ENCODE data around the gene MAZ.

MAZ gene

DNA sequence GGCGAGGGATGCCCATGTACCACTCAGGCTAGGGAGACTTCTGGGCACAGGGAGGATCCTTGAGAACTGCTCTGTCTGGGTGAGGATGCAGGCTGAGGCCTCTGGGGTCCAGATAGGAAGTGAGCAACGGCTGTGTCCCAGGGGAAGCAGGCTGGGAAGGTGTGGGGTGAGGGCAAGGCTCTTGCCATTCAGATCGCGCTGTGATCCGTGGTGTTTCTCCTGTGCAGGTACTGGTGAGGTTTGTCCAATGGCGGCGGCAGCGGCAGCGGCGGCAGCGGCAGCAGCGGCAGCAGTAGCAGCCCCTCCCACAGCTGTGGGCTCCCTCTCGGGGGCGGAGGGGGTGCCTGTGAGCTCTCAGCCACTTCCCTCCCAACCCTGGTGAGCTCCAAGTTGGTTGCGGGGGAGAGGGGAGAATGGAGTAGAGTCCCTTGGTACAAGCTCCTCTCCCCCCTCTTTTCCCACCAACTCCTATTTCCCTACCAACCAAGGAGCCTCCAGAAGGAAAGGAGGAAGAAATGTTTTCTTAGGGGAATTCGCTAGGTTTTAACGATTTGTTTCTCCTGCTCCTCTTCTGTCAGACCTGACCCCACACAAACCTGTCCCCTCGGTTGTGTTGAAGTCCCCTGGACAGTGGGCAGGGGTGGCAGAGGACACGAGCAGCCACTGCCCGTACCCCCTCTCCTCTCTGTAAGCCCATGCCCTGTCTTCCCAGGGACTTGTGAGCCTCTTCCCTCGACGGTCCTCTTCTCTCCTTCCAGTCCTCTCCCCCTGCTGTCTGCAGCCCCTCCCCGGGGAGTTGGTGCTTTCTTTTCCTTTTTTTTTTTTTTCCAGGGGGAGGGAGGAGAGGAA is 3.7 kb downstream of the MAZ start:
- peak; percentile 57 for DNase-seq

DNA sequence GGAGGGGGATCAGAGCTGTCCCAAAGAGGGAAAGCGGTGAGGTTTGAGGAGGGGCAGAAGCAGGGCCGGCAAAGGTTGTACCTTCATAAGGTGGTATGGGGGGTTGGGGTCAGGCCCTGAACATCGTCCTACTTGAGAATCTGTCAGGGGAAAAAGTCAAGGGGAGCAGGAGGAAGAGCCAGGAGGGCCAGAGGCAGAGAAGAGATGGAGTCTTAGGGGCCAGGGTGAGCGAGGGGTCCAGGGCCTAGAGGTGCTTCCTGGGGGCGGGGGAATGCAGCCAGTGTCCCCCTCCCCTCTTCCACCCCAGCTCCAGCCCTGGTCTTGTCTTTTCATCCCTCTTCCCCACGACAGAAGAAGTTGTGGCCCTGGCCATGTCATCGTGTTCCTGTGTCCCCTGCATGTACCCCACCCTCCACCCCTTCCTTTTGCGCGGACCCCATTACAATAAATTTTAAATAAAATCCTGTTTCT is 4.4 kb downstream of the MAZ start:
- DNase-seq, result no peak

DNA sequence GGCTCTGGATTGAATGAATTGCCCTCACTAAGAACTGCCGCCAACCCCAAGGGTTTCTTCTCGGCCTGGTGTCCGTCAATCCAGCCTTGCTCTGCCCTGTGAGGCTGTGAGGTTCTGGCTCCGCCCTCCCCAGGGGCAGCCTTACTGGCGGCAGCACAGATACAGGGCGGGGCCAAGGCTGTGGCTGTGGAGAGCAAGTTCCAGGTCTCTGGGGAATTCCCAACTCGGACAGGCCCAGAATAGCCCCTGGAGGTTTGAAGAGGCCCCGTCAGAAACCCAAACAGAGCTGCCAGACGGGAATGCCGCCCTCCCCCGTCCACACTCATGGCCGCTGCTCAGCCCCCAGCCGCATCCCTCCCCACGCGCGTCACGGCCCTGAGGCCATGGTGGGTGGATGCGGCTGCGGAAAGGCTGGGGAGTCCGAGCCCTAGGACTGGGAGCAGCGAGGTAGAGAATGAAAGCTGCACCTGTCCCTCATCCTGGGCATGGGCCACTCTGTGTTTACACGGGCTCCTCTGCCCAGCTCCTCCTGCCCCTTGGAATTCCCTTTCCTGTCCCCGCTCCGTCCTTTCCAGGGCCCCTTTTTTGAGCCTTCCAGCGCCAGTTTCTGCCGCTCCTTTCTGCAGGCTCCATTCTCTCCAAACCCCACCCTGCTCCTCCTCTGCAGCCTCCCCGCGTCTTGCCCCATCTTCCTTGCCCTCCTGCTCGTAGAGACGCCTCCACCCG is 5.0 kb downstream of the MAZ start:
- DNase-seq, result peak; percentile 92

DNA sequence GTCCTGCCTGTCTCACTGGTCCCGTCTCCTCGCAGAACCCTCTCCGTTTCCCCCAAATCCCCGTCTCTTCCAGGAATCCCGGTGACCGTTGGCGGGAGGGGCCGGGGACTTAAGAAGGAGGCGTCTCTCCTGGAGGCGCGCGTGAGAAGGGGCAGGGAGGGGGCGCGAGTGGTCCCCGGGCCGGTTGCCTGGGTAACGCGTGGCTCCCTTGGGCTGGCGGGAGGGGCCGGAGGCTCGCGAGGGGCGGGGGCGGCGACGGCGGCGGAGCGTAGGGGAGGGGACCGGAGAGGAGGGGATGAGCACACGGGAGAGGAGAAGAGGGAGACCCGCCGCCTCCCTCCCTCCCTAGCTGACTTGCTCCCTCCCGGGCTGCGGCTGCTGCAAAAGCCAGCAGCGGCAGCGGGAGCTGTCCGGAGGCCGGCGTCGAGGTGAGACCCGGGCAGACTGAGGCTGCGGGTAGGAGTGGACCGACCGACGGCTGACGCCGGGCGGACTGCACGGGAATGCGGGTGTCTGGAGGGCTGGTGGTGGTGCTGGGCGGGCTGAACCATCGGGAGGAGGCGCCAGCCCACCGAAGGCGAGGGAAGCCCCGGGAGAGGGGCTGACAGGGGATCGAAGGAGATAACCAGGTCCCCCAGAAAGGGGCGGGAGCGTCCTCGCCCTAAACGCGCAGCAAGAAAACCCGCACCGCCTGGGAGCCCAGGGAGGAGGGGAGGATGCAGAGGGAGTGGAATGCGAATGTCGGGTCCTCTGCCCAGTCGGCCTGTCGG is 5.8 kb downstream of the MAZ start, which contains the start of gene PRRT2:
TSS of gene PRRT2 (plus strand) at position 298 of the 770 bp plus-strand sequence. CDS start 862 bp downstream, outside the sequence.
- DNase-seq, result peak; percentile 75

DNA sequence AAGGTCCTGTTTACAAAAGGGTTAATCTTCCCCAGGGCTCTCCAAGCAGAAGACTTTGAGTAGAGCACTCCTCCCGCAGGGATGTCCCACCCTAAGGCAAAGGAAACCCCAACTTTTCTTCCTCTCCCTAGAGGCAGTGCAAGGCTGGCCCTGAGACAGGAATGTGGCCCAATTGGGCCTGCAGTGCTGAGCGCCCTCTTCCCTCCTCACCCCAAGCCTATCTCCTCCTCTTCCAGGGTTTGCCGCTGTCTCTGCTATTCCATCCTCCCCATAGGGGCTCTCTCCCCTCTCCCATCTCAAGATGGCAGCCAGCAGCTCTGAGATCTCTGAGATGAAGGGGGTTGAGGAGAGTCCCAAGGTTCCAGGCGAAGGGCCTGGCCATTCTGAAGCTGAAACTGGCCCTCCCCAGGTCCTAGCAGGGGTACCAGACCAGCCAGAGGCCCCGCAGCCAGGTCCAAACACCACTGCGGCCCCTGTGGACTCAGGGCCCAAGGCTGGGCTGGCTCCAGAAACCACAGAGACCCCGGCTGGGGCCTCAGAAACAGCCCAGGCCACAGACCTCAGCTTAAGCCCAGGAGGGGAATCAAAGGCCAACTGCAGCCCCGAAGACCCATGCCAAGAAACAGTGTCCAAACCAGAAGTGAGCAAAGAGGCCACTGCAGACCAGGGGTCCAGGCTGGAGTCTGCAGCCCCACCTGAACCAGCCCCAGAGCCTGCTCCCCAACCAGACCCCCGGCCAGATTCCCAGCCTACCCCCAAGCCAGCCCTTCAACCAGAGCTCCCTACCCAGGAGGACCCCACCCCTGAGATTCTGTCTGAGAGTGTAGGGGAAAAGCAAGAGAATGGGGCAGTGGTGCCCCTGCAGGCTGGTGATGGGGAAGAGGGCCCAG is 6.7 kb downstream of the MAZ start:
- no peak for DNase-seq

DNA sequence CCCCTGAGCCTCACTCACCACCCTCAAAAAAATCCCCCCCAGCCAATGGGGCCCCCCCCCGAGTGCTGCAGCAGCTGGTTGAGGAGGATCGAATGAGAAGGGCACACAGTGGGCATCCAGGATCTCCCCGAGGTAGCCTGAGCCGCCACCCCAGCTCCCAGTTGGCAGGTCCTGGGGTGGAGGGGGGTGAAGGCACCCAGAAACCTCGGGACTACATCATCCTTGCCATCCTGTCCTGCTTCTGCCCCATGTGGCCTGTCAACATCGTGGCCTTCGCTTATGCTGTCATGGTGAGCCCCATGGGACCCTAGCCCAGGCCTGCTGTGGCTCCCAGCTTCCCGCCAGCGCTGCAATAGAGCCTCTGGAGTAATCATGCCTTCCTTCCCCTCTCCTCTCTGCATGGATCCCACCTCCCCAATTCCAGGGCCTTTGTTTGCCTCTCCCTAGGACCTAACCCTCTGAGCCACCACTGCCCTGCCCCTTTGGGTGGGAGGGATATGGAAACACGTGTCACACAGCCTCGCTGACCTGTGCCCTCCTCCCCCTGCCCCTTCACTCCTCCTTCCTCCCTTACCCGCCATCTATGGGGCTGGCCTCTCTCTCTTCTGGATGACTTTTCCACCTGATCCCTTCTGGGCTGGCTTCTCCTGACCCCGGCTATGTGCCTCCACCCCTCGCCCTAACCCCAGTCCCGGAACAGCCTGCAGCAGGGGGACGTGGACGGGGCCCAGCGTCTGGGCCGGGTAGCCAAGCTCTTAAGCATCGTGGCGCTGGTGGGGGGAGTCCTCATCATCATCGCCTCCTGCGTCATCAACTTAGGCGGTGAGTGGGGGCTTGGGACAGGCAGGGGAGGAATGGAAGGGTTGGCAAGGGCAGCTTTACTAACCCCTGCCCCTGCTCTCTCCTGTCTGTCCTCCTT is 7.6 kb downstream of the MAZ start:
- no peak for DNase-seq

DNA sequence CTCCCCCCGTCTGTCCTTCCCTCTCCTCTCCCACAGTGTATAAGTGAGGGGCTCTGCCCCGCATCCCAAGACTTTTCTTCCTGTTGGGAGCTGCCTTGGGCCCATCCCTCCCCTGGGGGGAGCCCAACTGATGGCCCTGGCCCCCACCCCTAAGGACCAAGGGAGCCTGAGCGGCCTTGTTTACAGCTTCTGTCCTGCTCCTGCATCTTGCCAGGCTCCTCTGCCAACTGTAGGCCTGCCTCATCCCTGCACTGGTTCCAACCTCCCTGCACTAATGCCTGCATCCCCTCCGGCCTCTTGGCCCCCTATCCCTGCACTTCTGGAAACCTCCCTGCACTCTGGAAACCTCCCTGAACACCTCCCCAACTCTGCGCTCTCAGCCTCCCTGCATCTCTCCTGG is 8.3 kb downstream of the MAZ start:
- no peak for DNase-seq

DNA sequence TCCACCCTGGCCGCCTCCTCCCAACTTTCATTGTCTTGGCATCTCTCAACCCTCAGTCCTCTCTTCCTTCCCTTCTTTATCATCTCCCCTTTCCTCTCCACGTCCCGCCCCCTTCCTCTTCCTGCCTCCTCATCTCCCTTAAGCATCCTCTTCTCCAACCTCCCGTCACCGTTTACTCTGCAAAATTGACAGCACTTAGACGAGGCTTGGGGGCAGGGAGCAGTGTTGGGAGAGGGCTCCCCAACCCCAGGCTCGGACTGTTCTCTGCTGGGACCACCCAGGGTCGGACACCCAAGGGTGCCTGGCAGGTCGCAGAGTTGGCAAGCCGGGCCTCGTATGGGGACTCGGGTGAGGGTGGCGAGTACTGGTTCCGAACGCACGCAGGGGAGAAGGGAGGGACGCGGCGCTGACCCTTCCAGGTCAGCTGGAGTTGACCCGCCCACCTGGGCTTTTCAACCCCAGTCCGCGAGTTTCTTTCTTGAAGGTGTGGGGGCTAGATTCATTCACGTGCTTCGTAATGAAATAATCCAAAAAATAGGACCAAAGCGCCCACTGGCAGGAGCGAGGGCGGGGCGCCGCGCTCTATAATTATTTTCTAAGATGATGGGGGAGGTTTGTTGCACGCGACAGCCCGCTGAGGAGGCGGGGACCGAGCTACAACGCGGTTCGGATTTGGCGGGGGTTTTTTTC is 8.8 kb downstream of the MAZ start:
- DNase-seq, result peak; percentile 74

DNA sequence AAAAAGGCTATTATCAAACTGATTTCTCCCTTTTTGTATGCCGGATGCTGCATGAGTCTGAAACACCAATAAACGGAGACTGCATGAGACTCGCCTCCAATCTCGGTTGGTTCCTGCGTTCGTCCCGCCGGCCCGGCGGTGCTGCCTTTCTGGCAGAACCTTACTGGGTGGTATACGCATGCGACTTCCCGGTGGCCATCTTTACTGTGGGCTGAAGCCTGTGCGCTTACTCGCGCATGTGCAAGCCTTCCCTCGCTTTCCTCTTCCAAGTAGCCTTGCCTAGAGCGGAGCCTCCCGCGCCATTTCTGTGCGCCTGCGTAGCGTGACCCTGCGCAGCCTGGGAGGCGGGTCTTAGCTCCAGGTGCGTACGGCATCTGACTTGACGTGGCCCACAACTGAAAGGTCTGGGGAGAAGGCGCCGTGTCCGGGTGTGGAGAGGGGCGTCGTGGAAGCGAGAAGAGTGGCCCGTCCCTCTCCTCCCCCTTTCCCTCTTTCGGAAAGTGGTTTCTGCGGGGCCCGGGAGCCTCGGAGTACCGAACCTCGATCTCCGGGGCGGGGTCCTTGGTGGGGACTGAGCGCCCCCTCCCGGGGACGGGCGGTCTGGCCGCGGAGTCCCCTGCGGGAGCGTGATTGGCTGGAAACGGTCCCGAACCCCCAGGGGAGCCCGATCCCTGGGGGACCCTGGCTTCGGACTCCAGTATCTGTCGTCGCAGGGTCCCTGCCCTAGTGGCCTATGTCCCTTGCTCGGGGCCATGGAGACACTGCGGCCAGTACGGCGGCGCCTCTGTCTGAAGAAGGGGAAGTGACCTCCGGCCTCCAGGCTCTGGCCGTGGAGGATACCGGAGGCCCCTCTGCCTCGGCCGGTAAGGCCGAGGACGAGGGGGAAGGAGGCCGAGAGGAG is 9.7 kb downstream of the MAZ start, which contains the start of gene PAGR1:
TSS of gene PAGR1 (plus strand) at position 360 of the 901 bp plus-strand sequence. CDS start at position 734, 374 bp downstream.
- DNase-seq, result peak; percentile 98

DNA sequence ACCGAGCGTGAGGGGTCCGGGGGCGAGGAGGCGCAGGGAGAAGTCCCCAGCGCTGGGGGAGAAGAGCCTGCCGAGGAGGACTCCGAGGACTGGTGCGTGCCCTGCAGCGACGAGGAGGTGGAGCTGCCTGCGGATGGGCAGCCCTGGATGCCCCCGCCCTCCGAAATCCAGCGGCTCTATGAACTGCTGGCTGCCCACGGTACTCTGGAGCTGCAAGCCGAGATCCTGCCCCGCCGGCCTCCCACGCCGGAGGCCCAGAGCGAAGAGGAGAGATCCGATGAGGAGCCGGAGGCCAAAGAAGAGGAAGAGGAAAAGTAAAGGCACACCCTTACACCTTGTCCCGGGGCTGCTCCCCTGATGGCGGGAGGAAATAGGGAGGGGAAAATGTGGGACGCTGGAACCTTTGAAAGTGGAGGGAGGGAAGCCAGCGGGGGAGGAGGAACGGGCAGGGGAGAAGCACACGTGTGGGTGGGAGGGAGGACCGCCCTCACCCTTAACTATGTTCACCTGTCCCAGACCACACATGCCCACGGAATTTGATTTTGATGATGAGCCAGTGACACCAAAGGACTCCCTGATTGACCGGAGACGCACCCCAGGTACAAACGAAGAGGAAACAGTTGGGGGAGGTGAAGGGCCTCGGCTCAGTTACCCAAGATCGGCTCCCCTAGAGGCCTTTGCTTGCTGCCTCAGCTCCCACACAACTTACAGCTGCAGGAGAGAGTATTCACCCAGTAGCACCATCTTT is 10.5 kb downstream of the MAZ start:
- DNase-seq, result peak; percentile 86

DNA sequence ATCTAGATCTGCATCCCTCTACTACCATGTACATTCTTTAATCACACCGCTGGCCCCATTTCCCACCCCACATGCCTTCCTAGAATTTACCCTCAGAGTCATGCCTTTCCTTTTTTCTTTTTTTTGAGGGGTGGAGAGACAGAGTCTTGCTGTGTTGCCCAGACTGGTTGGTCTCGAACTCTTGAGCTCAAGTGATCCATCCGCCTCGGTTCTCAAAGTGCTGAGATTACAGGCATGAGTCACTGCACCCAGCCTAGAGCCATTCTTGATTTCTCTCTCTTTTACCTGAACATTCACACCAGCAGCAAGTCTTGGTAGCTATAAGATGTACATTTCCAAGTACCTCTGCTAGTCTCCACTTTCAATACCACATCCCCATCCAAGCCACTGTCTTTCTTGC is 11.8 kb downstream of the MAZ start:
- DNase-seq, result no peak

DNA sequence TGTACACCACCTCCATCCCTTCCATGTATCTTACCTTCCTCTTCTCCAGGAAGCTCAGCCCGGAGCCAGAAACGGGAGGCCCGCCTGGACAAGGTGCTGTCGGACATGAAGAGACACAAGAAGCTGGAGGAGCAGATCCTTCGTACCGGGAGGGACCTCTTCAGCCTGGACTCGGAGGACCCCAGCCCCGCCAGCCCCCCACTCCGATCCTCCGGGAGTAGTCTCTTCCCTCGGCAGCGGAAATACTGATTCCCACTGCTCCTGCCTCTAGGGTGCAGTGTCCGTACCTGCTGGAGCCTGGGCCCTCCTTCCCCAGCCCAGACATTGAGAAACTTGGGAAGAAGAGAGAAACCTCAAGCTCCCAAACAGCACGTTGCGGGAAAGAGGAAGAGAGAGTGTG is 13.2 kb downstream of the MAZ start:
- DNase-seq, result no peak

DNA sequence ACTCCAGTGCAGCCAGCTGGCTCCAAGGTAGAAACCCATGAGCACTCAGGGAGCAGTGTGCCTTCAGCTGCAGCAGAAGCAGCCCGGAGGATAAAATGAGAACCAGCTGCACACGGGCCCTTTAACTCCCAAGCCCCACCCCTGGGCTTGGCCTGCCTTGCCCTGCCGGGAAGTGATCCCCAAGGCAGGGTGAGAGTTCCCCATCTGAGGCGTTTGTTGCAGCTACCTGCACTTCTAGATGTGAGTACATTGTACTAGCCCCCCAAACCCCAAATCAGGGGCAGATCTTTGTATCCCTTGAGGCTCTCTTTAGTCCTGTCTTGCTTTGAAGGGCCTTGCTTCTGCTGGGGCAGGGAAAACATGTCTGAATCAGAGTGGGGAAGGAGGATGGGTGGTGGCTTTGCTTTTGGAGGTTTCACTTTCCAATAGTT is 14.0 kb downstream of the MAZ start, which contains the start of gene MVP:
TSS of gene MVP (plus strand) at position 192 of the 431 bp plus-strand sequence. CDS start 10,088 bp downstream, outside the sequence.
- DNase-seq, result peak; percentile 74

DNA sequence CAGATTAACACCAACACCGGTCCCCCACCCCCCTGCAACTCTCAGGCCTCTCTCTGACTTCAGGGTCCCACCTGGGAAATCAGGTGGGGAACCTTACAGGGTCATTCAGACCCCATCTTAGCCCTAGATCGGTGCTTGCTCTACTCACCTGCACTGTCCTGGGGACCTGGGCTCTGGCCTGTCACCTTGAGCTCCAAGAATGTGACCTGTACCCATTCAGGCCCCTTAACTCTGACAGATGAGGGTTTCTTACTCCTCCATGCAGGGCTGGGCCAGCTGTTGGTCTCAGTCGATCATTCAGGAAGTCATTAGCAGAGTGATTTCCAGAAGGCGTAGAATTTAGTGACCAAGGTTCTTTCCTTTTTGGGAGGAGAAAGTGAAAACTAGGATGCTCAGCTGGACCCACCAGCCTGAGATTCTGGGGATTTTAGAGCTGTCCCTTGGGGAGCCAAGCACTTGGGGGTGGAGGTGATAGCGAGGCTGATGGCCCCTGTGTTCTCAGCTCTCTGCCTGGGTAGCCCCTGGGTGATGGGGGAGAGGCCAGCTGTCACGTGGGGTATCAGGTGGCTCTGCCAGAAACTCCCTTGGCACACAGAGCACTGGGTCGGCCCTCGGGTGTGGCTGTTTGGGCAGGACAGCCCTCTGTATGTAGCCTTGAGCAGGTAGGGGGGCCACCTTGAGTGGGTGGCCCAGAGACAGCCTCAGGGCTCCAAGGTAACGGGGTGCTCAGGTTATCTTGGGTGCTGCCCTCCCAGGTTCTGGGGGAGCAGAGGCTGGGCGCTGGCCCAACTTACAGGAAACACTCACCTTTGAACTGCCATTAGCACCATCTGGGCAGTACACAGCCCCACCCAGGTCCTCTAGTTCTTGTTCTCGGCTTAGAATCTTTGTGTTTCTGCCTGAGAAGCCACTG is 14.7 kb downstream of the MAZ start:
- peak; percentile 69 for DNase-seq

DNA sequence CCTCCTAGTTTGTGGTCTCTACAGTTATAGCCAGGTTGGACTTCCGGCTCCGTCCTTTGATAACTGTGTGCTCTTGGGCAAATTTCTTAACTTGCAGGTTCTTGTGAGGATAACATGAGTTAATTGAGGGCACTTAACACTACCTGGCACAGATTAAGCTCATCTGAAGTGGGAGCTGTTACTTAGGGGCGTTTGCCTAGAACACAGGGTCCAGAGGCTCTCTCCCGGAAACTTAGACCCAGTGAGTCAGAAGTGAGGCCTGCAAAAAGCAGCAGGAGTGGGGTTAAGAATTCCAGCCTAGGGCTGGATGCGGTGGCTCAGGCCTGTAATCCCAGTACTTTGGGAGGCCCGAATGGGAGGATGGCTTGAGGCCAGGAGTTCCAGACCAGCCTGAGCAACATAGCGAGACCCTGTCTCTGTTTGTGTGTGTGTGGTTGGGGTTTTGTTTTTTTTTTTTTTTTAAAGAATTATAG is 15.3 kb downstream of the MAZ start:
- no peak for DNase-seq

DNA sequence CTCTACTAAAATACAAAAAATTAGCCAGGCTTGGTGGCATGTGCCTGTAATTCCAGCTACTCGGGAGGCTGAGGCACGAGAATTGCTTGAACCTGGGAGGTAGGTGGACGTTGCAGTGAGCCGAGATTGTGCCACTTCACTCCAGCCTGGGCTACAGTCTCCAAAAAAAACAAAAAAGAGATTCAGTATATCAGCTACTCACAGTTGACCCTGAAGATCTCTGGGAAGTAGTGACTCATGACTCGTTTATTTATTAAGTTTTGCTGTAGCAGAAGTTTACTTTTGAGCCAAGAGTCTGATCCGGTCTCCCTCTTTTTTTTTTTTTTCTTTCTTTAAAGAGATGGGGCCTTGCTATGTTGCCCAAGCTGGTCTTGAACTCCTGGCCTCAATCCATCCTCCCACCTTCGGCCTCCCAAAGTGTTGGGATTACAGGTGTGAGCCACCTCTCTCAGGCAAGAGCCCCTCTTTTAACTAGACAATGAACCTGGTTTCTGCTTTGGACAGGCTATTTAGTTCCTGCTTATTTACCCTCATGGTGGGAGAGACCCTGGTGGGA is 18.3 kb downstream of the MAZ start:
- no peak for DNase-seq

All from stimulated activated CD4-positive, alpha-beta T cell treated with anti-CD3 and anti-CD28 coated beads, Interleukin-15, amount 100 ng/mL, for 24 hours (primary cell).